Liver (tissue), 9 donors: Measurements from ENCODE around the gene CDH23. TPM values are rescaled to one million over a fixed set of nuclear protein-coding genes. Genes with fewer than 3 reads are reported as not detected.

Experiments
- DNase-seq: peaks from one replicate; pipeline ENCODE4 v3.0.0-alpha.2; 2017; ENCODE audit warnings: low spot score
- H3K27ac ChIP-seq, 2 donors: one replicate each; pipeline ENCODE4 v1.7.0; 2013; ENCODE audit warnings: inconsistent platforms in 2 of 2, low read length in 2 of 2, control low read depth in 1 of 2, low read depth in 1 of 2, mild to moderate bottlenecking in 1 of 2
- H3K27me3 ChIP-seq, 4 donors: one replicate each; pipeline versions ENCODE4 v1.6.1 to v1.7.0; 2013; ENCODE audit warnings: low read length in 3 of 4, inconsistent platforms in 1 of 4, mild to moderate bottlenecking in 1 of 4, moderate library complexity in 1 of 4; ENCODE audit not compliant: control insufficient read depth in 4 of 4, insufficient read depth in 4 of 4
- H3K36me3 ChIP-seq, 4 donors: one replicate each; pipeline versions ENCODE4 v1.6.1 to v1.7.0; 2013; ENCODE audit warnings: low read length in 3 of 4, mild to moderate bottlenecking in 3 of 4, low read depth in 1 of 4, moderate library complexity in 1 of 4; ENCODE audit not compliant: control insufficient read depth in 4 of 4, insufficient read depth in 3 of 4
- H3K4me1 ChIP-seq, 4 donors: one replicate each; pipeline versions ENCODE4 v1.6.1 to v1.7.0; 2013; ENCODE audit warnings: low read length in 3 of 4, mild to moderate bottlenecking in 3 of 4, moderate library complexity in 1 of 4; ENCODE audit not compliant: control insufficient read depth in 4 of 4, insufficient read depth in 4 of 4
- H3K4me3 ChIP-seq, 3 donors: one replicate each; pipeline versions ENCODE4 v1.6.1 to v1.7.0; 2013; ENCODE audit warnings: low read length in 3 of 3, control low read depth in 1 of 3, low read depth in 1 of 3, mild to moderate bottlenecking in 1 of 3
- H3K9ac ChIP-seq, 2 donors: one replicate each; pipeline ENCODE4 v1.7.0; 2013; ENCODE audit warnings: low read length in 2 of 2, mild to moderate bottlenecking in 2 of 2, moderate library complexity in 2 of 2, control low read depth in 1 of 2, low read depth in 1 of 2
- H3K9me3 ChIP-seq, 4 donors: one replicate each; pipeline versions ENCODE4 v1.6.1 to v1.7.0; 2013; ENCODE audit warnings: low read length in 3 of 4; ENCODE audit not compliant: control insufficient read depth in 4 of 4
- ATF3 ChIP-seq: IDR thresholded peaks from 2 replicates; pipeline ENCODE4 v1.6.1; 2016; ENCODE audit warnings: antibody characterized with exemption
- CTCF ChIP-seq: fragments of 150-350 bp; IDR thresholded peaks from 2 replicates; pipeline ENCODE4 v1.5.1; 2017; ENCODE audit warnings: improper control_type of control experiment, low read depth, low read length; ENCODE audit not compliant: missing input control
- EGR1 ChIP-seq, 2 donors: IDR thresholded peaks; 2 replicates each; pipeline ENCODE4 v1.6.1; 2016 to 2018; ENCODE audit warnings: antibody characterized with exemption in 2 of 2, low read depth in 2 of 2
- FOXA1 ChIP-seq: IDR thresholded peaks from 2 replicates; pipeline ENCODE4 v1.6.1; 2016; ENCODE audit warnings: antibody characterized with exemption
- FOXA2 ChIP-seq: IDR thresholded peaks from 2 replicates; pipeline ENCODE4 v1.6.1; 2016; ENCODE audit warnings: antibody characterized with exemption
- GABPA ChIP-seq, 2 donors: IDR thresholded peaks in 1 of 2; conservative IDR thresholded peaks in 1 of 2; 2 replicates each; pipeline ENCODE4 v1.6.1; 2016; ENCODE audit warnings: antibody characterized with exemption in 2 of 2, mild to moderate bottlenecking in 1 of 2, moderate library complexity in 1 of 2
- HNF4G ChIP-seq: IDR thresholded peaks from 2 replicates; pipeline ENCODE4 v1.6.1; 2016; ENCODE audit warnings: antibody characterized with exemption
- JUND ChIP-seq, 2 donors: IDR thresholded peaks; 2 replicates each; pipeline ENCODE4 v1.6.1; 2016; ENCODE audit warnings: antibody characterized with exemption in 2 of 2
- MAX ChIP-seq: IDR thresholded peaks from 2 replicates; pipeline ENCODE4 v1.6.1; 2016; ENCODE audit warnings: antibody characterized with exemption
- NR2F2 ChIP-seq: IDR thresholded peaks from 2 replicates; pipeline ENCODE4 v1.6.1; 2016; ENCODE audit warnings: antibody characterized with exemption
- RAD21 ChIP-seq, 2 donors: IDR thresholded peaks; 2 replicates each; pipeline ENCODE4 v1.6.1; 2016; ENCODE audit warnings: antibody characterized with exemption in 2 of 2, mild to moderate bottlenecking in 2 of 2
- REST ChIP-seq: IDR thresholded peaks from 2 replicates; pipeline ENCODE4 v1.6.1; 2016; ENCODE audit warnings: antibody characterized with exemption, mild to moderate bottlenecking
- RXRA ChIP-seq, 2 donors: IDR thresholded peaks; 2 replicates each; pipeline ENCODE4 v1.6.1; 2017 to 2018; ENCODE audit warnings: antibody characterized with exemption in 2 of 2, mild to moderate bottlenecking in 1 of 2
- TAF1 ChIP-seq: conservative IDR thresholded peaks from 2 replicates; pipeline ENCODE4 v1.6.1; 2016; ENCODE audit warnings: antibody characterized with exemption, mild to moderate bottlenecking
- YY1 ChIP-seq: IDR thresholded peaks from 2 replicates; pipeline ENCODE4 v1.6.1; 2016; ENCODE audit warnings: antibody characterized with exemption, mild to moderate bottlenecking
- ZBTB33 ChIP-seq: IDR thresholded peaks from 2 replicates; pipeline ENCODE4 v1.6.1; 2016; ENCODE audit warnings: antibody characterized with exemption
- WGBS: extraction: QIAGEN DNeasy Blood & Tissue Kit; methylation state at CpG from one replicate; pipeline ENCODE4 v1.1.7; 2013; 5-methylcytosine and 5-hydroxymethylcytosine counted together
- polyA plus RNA-seq, 2 donors: library from polyadenylated mRNA; stranded (reverse) in 1 of 2; unstranded in 1 of 2; fragments of 200-250 nt in 1 of 2; fragments of >200 nt in 1 of 2; fragmentation: Nextera tagmentation in 1 of 2; extraction: Ambion mirVana in 1 of 2; gene quantifications; one replicate each; pipeline versions ENCODE4 v1.2.1 to v1.2.3, GENCODE V29; 2013 to 2015
- total RNA-seq, 2 donors: library from RNA; depleted of rRNA; stranded (reverse); fragments of >200 nt; gene quantifications; one replicate each; pipeline ENCODE4 v1.2.3, GENCODE V29; 2014
- donor health status: healthy.
- donor health status: healthy.
- donor health status: healthy.
- donor health status: healthy.
- donor health status: healthy.

Gene CDH23
- total and polyA plus RNA-seq, 4 donors = 1.5 to 4.7 (median 3.4) TPM

- no peak for TF ChIP-seq TAF1
- no peak for TF ChIP-seq GABPA (IDR thresholded peaks at IDR 0.05 in 1 of 2, conservative IDR thresholded peaks at IDR 0.05 in 1 of 2)
- no peak for TF ChIP-seq FOXA1
- no peak for TF ChIP-seq RXRA (IDR thresholded peaks at IDR 0.05)
- no peak for TF ChIP-seq EGR1 (IDR thresholded peaks at IDR 0.05; ENCODE audit: low read depth in 2 of 2)
- no peak for TF ChIP-seq NR2F2
- no peak for TF ChIP-seq MAX
- no peak for TF ChIP-seq YY1
- TF ChIP-seq RAD21 (IDR thresholded peaks at IDR 0.05) = no peak
- no peak for TF ChIP-seq ZBTB33
- no peak for TF ChIP-seq CTCF
- TF ChIP-seq FOXA2 = no peak
- no peak for TF ChIP-seq ATF3
- TF ChIP-seq HNF4G = no peak
- no peaks in the 10 kb centered on the region for H3K9me3 ChIP-seq
- no peaks in the 10 kb centered on the region for H3K36me3 ChIP-seq
- peaks cover 2 to 22% (median 11%) of the 10 kb centered on the region in 4 donors for H3K4me1 ChIP-seq
- peak; percentile 72 for DNase-seq
- 82% methylated on average over 2 of the region's 2 CpGs for WGBS
- no peak overlapping the region for H3K9ac ChIP-seq
- no peak overlapping the region for H3K4me3 ChIP-seq
- H3K27ac ChIP-seq = peak overlapping the region in 1 of 2 donors; percentile 73
- H3K27me3 ChIP-seq = no peaks in the 10 kb centered on the region
Observed at GRCh38 chr10:71747039-71747531, 350.4 kb downstream of the CDH23 start.

GRCh38 chr10:71747551-71748523 lies 351.1 kb downstream of the CDH23 start:
- WGBS = 79% methylated on average over 14 of the region's 14 CpGs
- no peaks in the 10 kb centered on the region for H3K9me3 ChIP-seq
- no peak overlapping the region for H3K4me3 ChIP-seq
- peaks cover 0 to 3% (median 0%) of the 10 kb centered on the region in 4 donors for H3K36me3 ChIP-seq
- no peak for DNase-seq
- peak overlapping the region; percentile 73 to 78 for H3K27ac ChIP-seq
- H3K4me1 ChIP-seq = peaks cover 2 to 29% (median 12%) of the 10 kb centered on the region in 4 donors
- no peak overlapping the region for H3K9ac ChIP-seq
- H3K27me3 ChIP-seq = no peaks in the 10 kb centered on the region
- TF ChIP-seq JUND (IDR thresholded peaks at IDR 0.05) (no peak), HNF4G (no peak), GABPA (IDR thresholded peaks at IDR 0.05 in 1 of 2, conservative IDR thresholded peaks at IDR 0.05 in 1 of 2) (no peak), YY1 (no peak), FOXA1 (no peak), RXRA (IDR thresholded peaks at IDR 0.05) (no peak), FOXA2 (no peak), REST (no peak), MAX (no peak)
